ENCODE results near the gene PRRC2B.

GRCh38 chr9:131420980-131421624, 27.2 kb downstream of the PRRC2B start:
- TF ChIP-seq CTCF (IDR thresholded peaks at IDR 0.05) (no peak), EP300 (IDR thresholded peaks at IDR 0.05) (no peak), POLR2A (IDR thresholded peaks at IDR 0.05) (no peak)

All from ovary (tissue), 3 donors.